Stimulated activated CD8-positive, alpha-beta memory T cell treated with anti-CD3 and anti-CD28 coated beads, Interleukin-2, amount 100 ng/mL, for 48 hours (primary cell): ENCODE data around the gene SULT4A1.
A peak's percentile ranks its signal among the peaks of the same experiment; 100 is the strongest.
"Not testable (repeated sequence)": the region's sequence is repeated elsewhere in the genome, so short reads cannot be mapped to it uniquely, and the experiment has no call there.

Experiments used
- DNase-seq, 2 donors: peaks; one replicate each; pipeline ENCODE4 v3.0.0-alpha.2; 2020; ENCODE audit warnings: low read depth in 2 of 2

Gene SULT4A1, protein sequence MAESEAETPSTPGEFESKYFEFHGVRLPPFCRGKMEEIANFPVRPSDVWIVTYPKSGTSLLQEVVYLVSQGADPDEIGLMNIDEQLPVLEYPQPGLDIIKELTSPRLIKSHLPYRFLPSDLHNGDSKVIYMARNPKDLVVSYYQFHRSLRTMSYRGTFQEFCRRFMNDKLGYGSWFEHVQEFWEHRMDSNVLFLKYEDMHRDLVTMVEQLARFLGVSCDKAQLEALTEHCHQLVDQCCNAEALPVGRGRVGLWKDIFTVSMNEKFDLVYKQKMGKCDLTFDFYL

DNA sequence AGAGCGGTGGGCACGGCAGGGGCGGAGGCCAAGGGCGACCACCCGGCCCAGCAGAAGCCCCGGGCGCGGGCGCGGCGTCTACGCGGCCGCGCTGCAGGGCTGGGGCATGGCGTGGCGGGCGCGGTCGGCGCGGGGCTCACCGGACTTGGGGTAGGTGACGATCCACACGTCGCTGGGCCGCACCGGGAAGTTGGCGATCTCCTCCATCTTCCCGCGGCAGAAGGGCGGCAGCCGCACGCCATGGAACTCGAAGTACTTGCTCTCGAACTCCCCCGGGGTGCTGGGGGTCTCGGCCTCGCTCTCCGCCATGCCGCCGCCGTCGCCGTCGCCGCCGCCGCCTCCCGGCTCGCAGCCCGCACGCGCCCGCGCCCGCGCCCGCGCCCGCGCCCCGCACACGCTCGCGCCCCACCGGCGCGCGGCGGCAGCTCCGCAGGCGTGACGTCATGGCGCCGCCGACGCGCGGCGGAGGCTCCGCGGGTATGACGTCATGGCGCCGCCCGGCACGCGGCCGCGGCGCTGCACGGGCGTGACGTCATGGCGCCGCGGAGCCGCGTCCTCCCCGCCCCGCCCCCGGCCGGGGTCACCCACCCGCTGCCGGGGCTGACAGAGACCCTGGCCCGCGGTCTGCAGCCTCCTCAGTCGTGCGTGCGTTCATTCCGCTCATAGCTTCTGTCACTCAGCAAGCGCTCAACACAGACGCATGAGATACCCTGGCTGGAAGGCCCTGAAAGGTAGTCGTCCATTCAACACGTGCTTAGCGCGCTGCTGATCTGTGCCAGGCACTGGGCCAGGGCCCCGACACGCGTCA is at the start of gene SULT4A1:
TSS of gene SULT4A1 (minus strand) at position 440 of the 808 bp plus-strand sequence. CDS start at position 309, 131 bp downstream.
- no peak for DNase-seq

DNA sequence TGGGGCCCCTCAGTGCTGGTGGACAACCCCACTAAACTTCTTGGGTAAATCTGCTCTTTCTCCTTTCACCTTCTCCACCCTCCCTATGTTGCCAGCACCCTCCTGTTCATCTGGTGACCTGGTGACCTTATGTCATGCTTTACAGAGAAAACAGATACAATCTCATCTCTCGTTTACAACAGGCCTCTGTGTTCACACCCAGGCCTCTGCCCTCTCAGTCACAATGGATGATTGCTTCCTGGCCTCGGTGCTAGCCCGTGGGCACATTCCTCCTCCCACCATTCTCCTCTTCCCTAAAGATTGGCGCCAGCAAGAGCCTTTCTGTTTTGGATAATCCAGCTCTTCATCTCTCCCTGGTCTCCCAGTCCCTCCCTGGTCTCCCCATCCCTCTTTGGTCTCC is 49.0 kb upstream of the SULT4A1 start:
- DNase-seq: no peak

DNA sequence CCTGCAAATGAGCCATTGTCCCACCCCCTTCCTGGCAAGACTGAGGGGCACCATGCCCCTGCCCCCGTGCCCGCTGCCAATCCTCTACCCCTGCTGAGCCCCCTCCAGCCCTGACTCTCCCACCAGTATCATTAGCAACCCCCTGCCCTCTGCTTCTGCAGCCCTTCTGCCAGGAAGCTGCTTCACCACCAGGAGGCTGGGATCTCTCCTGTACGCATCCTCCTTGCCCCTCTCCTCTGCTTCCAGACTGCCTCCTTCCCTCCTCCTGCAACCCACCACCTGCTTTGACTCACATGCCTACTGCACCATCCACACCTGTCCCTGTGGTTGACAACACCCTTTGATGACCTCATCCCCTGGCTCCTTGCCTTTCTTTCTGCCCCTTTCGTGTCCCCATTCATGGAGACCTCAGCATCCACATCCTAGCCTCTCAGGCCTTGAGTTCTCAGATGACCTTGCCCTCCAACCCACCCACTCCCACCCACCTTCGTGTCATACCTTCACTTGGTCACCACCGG is 47.9 kb upstream of the SULT4A1 start:
- no peak for DNase-seq

DNA sequence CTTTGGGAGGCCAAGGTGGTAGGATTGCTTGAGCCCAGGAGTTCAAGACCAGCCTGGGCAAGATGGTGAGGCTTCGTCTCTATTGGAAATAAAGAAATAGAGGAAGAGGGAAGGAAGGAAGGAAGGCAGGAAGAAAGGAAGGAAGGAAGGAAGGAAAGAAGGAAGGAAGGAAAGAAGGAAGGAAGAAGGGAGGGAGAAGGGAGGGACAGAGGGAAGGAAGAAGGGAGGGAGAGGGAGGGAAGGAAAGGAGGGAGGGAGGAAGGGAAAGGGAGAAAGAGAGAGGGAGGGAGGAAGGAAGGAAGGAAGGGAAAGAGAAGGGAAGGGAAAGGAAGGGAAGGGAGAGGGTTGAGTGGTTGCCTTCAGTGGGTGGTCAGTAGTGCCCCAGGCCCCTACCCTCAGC is 47.4 kb upstream of the SULT4A1 start:
- DNase-seq: no peak

DNA sequence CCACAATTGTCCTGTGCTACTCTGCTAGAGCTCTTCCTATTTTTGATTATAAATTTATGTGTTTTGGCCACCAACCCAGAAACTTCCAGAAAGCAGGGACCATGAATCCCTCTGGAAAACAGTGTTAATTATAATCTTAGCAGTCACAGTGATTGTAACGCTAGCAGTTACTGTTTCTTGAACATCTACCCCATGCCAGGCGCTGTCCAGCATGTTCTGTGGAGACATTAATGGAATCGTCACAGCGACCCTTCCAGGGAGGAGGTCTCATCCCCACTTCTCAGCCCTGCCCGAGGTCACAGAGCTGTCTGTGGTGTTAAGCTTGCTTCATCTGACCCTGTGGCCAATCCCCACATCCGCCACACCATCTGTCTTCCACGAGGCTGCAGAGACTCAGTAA is 43.4 kb upstream of the SULT4A1 start:
- DNase-seq: no peak

DNA sequence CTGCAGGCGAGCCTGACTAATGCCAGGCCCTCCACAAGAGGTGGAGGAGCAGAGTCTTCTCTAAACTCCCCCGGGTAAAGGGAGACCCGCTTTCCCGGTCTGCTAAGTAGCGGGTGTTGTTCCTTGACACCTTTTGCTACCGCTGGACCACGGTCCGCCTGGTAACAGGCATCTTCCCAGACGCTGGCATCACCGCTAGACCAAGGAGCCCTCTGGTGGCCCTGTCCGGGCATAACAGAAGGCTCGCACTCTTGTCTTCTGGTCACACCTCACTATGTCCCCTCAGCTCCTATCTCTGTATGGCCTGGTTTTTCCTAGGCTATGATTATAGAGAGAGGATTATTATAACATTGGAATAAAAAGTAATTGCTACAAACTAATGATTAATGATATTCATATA is 42.1 kb upstream of the SULT4A1 start:
- DNase-seq: not testable (repeated sequence)

DNA sequence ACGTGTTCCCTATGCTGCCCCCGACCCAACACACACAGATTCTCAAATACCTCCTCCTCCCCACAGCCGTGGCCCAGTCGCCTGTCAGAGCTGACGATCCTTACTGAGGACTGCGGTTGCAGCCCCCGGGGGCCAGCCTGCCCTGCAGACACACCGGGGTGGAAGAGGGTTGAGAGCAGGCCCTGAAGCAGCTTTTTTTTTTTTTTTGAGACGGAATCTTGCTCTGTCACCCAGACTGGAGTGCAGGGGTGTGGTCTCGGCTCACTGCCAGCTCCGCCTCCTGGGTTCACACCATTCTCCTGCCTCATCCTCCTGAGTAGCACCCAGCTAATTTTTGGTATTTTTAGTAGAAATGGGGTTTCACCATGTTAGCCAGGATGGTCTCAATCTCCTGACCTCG is 40.7 kb upstream of the SULT4A1 start:
- not testable (repeated sequence) for DNase-seq

DNA sequence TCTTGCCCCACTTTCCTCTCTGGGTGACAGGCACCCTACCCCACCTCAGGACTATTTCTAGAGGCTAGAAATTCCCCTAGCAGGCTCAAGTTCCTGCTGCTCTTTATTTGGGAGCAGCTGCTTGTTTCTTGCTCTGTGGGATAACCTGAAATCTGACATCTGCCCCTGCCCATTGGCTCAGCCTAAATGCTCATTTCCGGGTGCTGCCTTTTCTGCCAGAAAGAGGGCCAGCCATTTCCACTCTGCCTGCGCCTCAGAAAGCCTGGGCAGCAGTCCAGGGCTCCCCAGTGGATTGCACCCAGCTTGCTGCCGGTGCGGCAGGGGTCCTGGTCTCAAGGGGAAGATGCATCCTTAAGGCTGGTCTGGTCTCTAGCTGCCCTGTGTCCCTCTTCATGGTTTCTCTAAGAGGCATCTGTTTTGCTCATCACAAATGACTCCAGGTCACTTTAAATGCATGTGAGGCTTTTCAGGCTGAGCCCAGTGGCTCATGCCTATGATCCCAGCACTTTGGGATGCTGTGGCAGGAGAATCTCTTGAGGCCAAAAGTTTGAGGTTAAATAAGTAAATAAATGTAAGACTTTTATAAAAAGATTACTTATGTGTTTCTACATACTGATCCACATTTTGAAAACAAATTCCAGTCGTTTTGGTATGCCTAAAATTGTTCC is 39.8 kb upstream of the SULT4A1 start:
- DNase-seq: no peak

DNA sequence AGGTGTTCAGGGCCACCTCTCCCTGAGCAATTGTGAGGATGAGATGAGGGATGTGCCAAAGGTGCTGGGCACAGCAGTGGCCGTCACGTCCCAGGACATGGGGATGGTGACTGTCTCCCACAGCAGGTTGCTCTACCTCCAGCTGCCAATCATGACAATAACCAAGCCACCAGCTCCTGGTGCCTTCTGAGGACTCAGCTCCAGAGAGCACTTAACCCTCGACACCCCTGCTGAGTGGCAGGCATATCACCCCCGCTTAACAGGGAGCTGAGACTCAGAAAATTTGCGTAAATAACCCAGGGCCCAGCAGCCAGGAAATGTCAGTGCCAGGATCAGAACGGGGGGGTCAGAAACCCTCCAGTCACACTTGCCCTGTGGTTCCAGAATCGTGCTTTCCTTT is 37.9 kb upstream of the SULT4A1 start:
- DNase-seq: no peak

DNA sequence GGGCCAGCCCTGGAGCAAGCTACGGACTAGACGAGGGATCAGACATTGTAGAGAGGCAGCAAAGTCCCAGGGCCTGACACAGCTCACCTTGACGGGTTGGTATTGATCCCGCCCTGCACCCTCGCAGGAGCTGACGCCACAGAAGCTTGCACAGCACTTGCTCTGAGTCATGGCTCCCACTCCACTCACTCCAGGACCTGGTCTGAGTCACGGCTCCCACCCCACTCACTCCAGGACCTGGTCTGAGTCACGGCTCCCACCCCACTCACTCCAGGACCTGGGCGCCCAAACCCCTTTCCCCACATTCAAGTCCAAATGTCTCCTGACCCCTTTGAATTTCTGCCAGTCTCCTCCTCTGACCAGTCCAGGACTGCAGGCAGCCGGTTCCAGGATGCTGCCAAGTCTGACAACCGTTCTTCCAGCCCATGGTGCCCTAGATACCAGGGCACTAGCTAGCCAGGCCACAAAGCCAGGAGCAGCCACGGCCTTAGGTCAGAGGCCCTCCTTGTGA is 35.5 kb upstream of the SULT4A1 start:
- DNase-seq: no peak

DNA sequence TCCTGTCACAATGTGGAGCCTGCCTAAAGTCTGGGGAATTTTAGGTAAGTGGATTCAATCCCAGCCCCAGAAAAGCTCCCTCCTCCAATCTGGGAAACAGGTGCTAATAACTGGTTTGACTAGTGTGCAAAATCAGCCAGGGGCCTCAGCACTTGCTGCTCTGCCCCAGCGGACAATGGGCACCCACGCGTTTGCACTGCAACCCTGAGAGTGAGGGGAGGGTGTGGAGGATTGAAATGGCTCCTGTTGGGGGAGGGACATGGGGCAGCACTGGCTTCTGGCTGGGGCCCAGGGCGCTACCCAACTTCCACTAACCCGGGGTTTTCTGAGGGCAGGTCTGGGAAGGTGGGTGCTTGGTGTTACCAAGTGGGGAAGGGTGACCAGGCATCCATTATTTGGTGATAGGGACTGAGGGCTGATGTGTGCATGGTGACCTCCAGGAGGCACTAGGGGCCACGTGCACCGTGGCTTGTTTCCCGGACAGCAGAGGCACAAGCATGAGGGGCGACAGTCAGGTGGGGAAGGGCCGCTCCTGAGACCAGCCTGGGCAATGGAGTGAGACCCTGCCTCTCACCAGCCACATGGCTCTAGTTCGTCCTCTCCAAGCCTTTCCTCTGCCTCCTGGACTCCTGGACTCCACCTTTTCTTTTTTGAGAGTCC is 33.8 kb upstream of the SULT4A1 start:
- DNase-seq: no peak

DNA sequence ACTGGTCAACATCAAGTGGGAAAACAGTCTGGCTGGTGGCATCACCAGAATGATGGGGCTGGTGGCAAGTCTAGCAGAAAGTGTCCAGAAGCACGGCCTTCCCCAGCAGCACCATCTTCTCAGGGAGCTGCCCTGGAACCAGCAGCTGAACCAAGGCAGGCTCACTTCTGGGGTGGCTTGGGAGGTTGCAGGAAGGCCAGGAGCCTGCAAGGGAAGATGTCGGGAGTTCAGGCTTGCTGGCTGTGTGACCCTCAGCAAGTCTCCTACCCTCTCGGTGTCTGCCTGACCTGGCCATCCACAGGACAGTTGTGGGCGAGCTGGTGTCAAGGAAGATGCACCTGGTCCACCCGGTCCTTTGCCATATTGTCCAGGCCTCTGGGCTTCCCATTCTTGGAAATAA is 31.8 kb upstream of the SULT4A1 start:
- no peak for DNase-seq

DNA sequence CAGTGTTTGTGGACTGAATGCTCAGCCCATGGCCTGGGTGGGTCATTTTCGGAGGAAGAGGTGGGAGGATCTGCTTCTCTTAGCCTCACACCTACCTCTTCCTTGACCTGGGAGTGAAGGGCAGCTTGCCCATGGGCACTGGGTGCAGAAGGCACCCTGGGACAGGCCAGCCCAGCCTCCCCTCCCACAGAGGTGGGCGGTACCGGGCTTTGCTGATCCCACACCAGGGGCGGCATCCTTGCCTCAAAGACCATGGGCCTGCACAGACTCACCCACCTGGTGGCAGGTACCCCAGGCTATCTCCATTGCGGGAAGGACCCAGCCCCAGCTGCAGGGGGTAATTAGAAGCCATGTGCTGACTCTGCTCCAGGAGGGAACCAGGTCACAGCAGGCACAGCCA is 31.0 kb upstream of the SULT4A1 start:
- DNase-seq: no peak

DNA sequence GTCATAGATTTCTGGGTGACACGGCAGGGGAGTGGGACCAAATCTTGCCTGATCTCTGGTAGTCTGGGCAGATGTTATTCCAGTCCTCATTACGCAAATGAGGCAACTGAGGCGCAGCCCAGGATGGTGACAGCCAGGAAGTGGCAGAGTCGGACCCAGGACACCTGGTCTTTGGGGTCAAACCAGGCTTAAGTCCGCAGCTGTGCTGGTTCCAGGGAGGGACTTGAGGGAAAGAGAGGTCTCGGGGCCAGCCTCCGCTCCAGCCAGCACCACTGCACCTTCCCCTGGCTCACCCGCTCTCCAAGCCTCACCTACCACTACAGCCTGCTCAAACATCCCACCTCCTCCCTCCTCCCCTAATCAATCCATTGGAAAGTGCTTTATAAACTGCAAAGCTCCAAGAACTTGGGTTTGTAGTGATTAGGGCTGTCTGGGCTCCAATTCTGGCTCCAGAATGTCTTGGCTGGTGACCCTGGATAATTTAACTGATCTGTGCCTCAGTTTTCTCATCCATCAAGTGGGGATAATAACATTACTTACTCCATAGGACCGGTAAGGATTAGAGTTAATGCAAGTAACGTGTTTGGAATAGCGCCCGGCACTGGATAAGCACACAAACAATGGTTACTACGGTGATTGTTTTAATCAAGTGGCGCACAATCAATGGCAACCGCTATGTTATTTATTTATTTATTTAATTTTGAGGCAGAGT is 30.0 kb upstream of the SULT4A1 start:
- no peak for DNase-seq

DNA sequence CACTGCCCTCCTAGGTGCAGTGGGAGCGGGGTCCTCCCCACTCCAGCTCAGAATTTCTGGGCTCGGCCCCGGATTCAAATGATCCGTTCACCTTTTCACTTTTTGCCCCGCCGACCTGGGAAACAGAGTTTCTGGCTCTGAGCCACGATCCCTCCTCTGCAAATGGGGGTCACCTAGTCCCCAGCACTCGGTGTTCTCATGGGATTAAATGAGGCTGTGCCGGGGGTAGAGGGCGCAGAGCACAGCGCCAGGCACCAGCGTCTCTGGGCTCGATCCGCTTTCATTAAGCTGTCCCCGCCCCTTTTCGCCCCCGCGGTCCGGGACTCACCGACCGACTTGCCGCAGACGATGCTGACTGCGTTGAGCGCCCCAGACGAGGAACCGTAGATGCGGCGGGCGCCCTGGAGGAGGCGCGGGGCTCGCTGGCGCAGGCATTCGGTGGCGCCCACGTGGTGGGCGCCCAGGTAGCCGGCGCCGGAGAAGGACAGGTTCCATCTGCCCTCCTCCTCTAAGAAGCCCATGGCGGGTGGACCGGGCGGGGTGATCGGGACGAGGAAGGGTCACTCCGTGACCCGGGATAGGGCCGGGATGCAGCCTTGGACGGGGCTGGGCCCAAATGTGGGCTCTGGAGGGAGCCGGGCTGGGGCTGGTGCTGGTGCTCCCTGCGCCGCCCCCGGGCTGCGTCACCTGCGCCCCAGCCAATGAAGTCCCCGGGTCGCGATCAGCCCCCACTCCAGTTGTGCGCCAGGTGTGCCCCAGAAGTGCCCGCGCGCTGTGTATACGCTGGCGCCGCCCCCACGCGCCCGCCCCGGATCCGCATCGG is 29.3 kb upstream of the SULT4A1 start, which contains the start of gene PNPLA5:
TSS of gene PNPLA5 (minus strand) at position 654 of the 823 bp plus-strand sequence. CDS start at position 521, 133 bp downstream.
- DNase-seq: peak; percentile 20 to 41

DNA sequence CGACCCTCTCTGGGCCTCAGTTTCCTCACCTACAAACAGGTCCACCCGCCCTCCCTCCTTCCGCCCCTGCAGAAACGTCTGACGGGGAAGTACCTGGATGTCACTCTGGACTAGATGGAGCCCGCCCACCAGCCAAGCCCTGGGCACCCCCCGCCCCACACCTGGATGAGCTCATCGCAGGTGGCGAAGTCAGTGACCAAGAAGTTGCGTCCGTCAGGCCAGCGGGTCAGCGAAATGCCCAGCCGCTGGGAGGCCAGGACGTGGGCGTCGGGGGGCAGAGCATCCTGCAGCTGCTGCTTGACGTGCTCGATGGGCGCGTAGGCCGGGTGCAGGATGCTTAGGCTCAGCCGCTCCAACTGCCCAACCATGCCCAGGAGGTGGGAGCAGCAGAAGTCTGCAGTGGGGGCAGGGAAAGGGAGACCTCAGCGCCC is 28.6 kb upstream of the SULT4A1 start:
- no peak for DNase-seq

DNA sequence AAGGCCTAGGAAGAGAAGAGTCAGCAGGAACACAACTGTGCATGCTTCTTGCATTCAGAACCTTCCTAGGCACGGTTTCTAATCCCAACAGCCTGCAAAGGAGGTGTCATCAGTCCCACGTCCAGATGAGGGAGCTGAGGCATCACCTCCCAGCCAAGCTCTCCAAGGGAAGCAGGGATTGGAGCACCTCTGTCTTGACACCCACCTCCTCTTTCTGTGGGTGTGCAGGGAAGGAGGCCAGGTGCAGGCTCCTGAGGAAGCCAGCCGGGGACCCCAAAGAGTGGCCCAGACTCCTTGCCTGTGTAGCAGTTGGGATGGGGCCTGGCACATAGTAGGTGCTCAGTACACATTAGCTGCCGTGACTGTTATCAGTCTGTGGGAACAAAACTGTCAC is 27.5 kb upstream of the SULT4A1 start:
- DNase-seq: no peak

DNA sequence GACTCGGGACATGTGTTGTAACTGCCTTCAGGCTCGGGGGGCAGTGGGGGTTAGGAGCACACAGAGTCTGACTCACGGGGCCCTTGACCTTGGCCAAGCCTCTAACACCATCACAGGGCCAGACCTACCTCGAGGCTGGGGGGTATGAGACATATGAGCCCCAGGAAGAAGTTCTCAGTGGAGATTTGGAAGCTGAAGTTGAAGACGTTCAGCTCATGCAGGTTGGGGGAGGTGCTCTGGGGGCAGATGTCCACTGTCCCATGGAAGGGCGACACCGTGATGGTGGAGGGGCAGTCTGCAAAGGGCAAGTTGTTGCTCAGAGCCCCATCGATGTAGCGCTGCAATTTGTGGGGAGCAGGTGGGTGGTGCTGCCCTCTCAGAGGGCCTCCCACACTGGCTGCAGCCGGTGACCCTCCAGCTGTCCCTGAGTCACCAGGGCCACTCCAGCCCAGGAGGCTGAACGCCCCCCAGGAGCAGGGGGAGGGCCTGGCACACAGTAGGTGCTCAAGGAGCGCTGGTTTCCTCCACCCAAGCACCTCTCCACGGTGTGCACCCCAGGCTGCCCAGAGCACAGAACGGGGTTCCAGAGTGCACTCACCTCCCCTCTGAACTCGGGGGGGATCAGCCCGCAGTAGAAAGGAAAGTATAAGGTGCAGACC is 27.0 kb upstream of the SULT4A1 start:
- DNase-seq: no peak

DNA sequence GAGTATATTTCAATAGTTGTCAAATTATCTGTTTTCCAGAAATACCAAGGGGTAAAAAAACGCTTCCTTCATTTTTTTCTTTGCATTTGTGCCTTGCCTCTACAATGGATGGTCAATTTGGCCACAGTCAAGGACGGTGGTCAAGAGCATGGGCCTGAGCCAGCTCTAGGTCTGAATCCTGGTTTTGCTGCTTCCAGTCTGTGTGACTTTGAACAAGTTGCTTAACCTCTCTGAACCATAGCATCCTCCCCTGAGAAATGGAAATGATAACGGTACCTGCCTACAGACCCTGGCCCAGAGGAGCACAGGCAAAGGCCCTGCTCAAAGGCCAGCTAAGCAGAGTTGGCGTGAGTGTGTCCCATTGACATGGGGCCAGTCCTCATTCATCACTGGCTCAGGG is 26.4 kb upstream of the SULT4A1 start:
- DNase-seq: no peak

DNA sequence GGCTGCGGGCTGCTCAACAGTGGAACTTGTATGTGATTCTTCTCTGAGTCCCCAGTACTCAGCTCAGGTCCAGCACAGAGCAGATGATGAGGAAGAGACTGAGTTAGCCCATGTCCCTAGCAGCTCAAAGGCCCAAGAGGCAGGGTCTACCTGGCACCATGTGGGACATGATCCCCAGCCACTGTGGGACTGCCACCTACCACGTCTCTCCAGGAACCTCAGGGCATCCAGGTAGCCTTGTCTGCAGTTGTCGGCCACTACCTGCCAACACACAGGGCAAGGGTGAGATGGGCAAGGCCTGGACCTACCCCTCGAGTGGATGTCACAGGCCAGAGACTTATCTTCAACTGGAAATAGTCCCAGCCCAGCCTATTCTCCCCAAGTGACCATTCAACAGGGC is 25.1 kb upstream of the SULT4A1 start:
- no peak for DNase-seq
